Nephron (organoid): ENCODE data around the gene PDE1A.

ENCODE experiments used
- H3K27ac Mint-ChIP-seq, 3 experiments: 2 replicates each; pipeline ENCODE4 v1.8.0; 2020; ENCODE audit warnings: mixed read lengths in 3 of 3, mild to moderate bottlenecking in 2 of 3, moderate library complexity in 1 of 3
- H3K27me3 Mint-ChIP-seq: 2 replicates; pipeline ENCODE4 v1.8.0; 2021; ENCODE audit warnings: low read depth, mild to moderate bottlenecking, moderate library complexity, mixed read lengths
- H3K36me3 Mint-ChIP-seq: 2 replicates; pipeline ENCODE4 v1.8.0; 2020; ENCODE audit warnings: low read depth, mixed read lengths
- H3K4me1 Mint-ChIP-seq: 2 replicates; pipeline ENCODE4 v1.8.0; 2020; ENCODE audit warnings: mixed read lengths
- H3K4me3 Mint-ChIP-seq, 3 experiments: 2 replicates each; pipeline ENCODE4 v1.8.0; 2020; ENCODE audit warnings: mild to moderate bottlenecking in 3 of 3, mixed read lengths in 3 of 3, moderate library complexity in 2 of 3
- H3K9me3 Mint-ChIP-seq: 2 replicates; pipeline ENCODE4 v1.8.0; 2020; ENCODE audit warnings: mixed read lengths
- TF ChIP-seq, protein P1 (sequence below), 3 experiments: fragments of 200-600 bp; sonication (generic); IDR thresholded peaks; one replicate each; pipeline ENCODE4 v1.5.0; 2021; ENCODE audit warnings: antibody characterized with exemption in 3 of 3; ENCODE audit not compliant: unreplicated experiment in 3 of 3

The PDE1A gene

GRCh38 chr2:182142062-182142461, 284.8 kb downstream of the PDE1A start:
- H3K4me3 Mint-ChIP-seq = no peak overlapping the region
- peaks cover 45% of the 10 kb centered on the region for H3K4me1 Mint-ChIP-seq
- no peaks in the 10 kb centered on the region for H3K36me3 Mint-ChIP-seq
- no peaks in the 10 kb centered on the region for H3K27me3 Mint-ChIP-seq
- TF ChIP-seq, protein P1, sequence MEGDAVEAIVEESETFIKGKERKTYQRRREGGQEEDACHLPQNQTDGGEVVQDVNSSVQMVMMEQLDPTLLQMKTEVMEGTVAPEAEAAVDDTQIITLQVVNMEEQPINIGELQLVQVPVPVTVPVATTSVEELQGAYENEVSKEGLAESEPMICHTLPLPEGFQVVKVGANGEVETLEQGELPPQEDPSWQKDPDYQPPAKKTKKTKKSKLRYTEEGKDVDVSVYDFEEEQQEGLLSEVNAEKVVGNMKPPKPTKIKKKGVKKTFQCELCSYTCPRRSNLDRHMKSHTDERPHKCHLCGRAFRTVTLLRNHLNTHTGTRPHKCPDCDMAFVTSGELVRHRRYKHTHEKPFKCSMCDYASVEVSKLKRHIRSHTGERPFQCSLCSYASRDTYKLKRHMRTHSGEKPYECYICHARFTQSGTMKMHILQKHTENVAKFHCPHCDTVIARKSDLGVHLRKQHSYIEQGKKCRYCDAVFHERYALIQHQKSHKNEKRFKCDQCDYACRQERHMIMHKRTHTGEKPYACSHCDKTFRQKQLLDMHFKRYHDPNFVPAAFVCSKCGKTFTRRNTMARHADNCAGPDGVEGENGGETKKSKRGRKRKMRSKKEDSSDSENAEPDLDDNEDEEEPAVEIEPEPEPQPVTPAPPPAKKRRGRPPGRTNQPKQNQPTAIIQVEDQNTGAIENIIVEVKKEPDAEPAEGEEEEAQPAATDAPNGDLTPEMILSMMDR (IDR thresholded peaks at IDR 0.05; ENCODE audit: unreplicated experiment in 3 of 3) = no peak
- H3K27ac Mint-ChIP-seq = peak overlapping the region in 2 of 3 experiments; percentile 87 to 88
- no peaks in the 10 kb centered on the region for H3K9me3 Mint-ChIP-seq

- Mint-ChIP-seq H3K36me3 (no peaks in the 10 kb centered on the region), H3K9me3 (no peaks in the 10 kb centered on the region), H3K27me3 (no peaks in the 10 kb centered on the region), H3K27ac (peak overlapping the region in 1 of 3 experiments; percentile 32), H3K4me3 (no peak overlapping the region), H3K4me1 (peaks cover 9% of the 10 kb centered on the region)
- TF ChIP-seq, protein P1 (IDR thresholded peaks at IDR 0.05; ENCODE audit: unreplicated experiment in 3 of 3) = no peak
These were observed 292.6 kb downstream of the PDE1A start for GRCh38 chr2:182134201-182134600.

- Mint-ChIP-seq H3K4me3 (no peak overlapping the region), H3K36me3 (no peaks in the 10 kb centered on the region), H3K4me1 (peaks cover 18% of the 10 kb centered on the region), H3K9me3 (no peaks in the 10 kb centered on the region), H3K27me3 (no peaks in the 10 kb centered on the region), H3K27ac (no peak overlapping the region)
- TF ChIP-seq, protein P1 (IDR thresholded peaks at IDR 0.05; ENCODE audit: unreplicated experiment in 3 of 3) = no peak
These were observed 293.5 kb downstream of the PDE1A start for GRCh38 chr2:182133195-182133891.

DNA sequence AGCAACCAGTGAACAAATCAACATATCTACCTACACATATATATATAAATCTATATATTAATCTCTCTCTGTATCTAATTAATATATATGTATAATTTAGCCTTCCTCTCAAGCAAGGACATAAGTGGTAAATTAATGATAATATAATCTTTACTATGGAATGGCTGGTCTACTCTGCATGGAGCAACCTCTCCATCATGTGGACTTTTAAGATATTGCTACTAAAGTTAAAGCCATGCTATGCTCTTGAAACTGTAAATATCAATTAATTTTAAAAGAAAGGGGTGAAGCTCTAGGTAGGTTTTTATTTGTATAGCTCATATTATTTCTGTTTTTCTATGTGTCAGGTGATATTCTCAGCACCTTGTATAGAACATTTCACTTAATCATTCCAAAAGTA, 294.2 kb downstream of the PDE1A start:
- Mint-ChIP-seq H3K27ac (no peak overlapping the region), H3K9me3 (no peaks in the 10 kb centered on the region), H3K4me3 (no peak overlapping the region), H3K27me3 (no peaks in the 10 kb centered on the region), H3K36me3 (no peaks in the 10 kb centered on the region), H3K4me1 (peaks cover 21% of the 10 kb centered on the region)
- TF ChIP-seq, protein P1 (IDR thresholded peaks at IDR 0.05; ENCODE audit: unreplicated experiment in 3 of 3) = peak; percentile 46 to 64 (median 62)

GRCh38 chr2:182128821-182129707, 297.8 kb downstream of the PDE1A start:
- peaks cover 4% of the 10 kb centered on the region for H3K36me3 Mint-ChIP-seq

More at GRCh38 chr2:182128821-182129707, 297.8 kb downstream of the PDE1A start:
- Mint-ChIP-seq H3K27ac (peak overlapping the region; percentile 54 to 95 (median 79)), H3K27me3 (no peaks in the 10 kb centered on the region), H3K4me1 (peaks cover 26% of the 10 kb centered on the region), H3K9me3 (no peaks in the 10 kb centered on the region), H3K4me3 (peak overlapping the region in 2 of 3 experiments; percentile 1 to 40)
- TF ChIP-seq, protein P1 (IDR thresholded peaks at IDR 0.05; ENCODE audit: unreplicated experiment in 3 of 3) = no peak
